ENCODE measurements around the gene TARBP1.

GRCh38 chr1:234469376-234469775, 9.6 kb downstream of the TARBP1 start:
- TF ChIP-seq CTCF (conservative IDR thresholded peaks at IDR 0.05; ENCODE audit: low read depth, low read length) (no peak), POLR2A (IDR thresholded peaks at IDR 0.05; ENCODE audit: low read depth, low read length) (no peak), MAFK (IDR thresholded peaks at IDR 0.05; ENCODE audit: low read depth, low read length) (no peak), SMC3 (IDR thresholded peaks at IDR 0.05; ENCODE audit: low read depth, low read length) (no peak), NFE2L2 (IDR thresholded peaks at IDR 0.05; ENCODE audit: low read depth, low read length) (no peak), BHLHE40 (IDR thresholded peaks at IDR 0.05; ENCODE audit: low read depth, low read length) (no peak), MAZ (IDR thresholded peaks at IDR 0.05; ENCODE audit: borderline replicate concordance, low read depth, low read length) (no peak), RAD21 (IDR thresholded peaks at IDR 0.05; ENCODE audit: low read length) (no peak), RCOR1 (IDR thresholded peaks at IDR 0.05; ENCODE audit: insufficient replicate concordance, low read length) (no peak), USF2 (IDR thresholded peaks at IDR 0.05; ENCODE audit: low read depth, low read length) (no peak), ELK1 (IDR thresholded peaks at IDR 0.05; ENCODE audit: borderline replicate concordance, low read depth, low read length) (no peak), RFX5 (IDR thresholded peaks at IDR 0.05; ENCODE audit: low read depth, low read length) (no peak), CEBPB (IDR thresholded peaks at IDR 0.05; ENCODE audit: low read depth, low read length) (no peak)

Data from IMR-90 (cell line).